LNCAP (cell line): ENCODE results near the gene TRIM71.

Experiments
- CTCF ChIP-seq: fragments of 450-650 bp; IDR thresholded peaks from 2 replicates; pipeline ENCODE4 v1.5.1; 2017; ENCODE audit warnings: mild to moderate bottlenecking

The TRIM71 gene

GRCh38 chr3:32850226-32850625 is 32.4 kb downstream of the TRIM71 start:
- TF ChIP-seq CTCF, result no peak

- TF ChIP-seq CTCF, result no peak
Observed at GRCh38 chr3:32850636-32851035, 32.8 kb downstream of the TRIM71 start.

- no peak for TF ChIP-seq CTCF
Observed at GRCh38 chr3:32852146-32852545, 34.3 kb downstream of the TRIM71 start.

- no peak for TF ChIP-seq CTCF
Observed at GRCh38 chr3:32855350-32855953, 37.7 kb downstream of the TRIM71 start.

GRCh38 chr3:32856355-32856889 is 38.6 kb downstream of the TRIM71 start:
- no peak for TF ChIP-seq CTCF

GRCh38 chr3:32856901-32857507 is 39.2 kb downstream of the TRIM71 start:
- TF ChIP-seq CTCF, result no peak

- no peak for TF ChIP-seq CTCF
Observed at GRCh38 chr3:32857921-32858320, 40.1 kb downstream of the TRIM71 start.
